ENCODE results near the gene LRRC32. TPM values are rescaled to one million over a fixed set of nuclear protein-coding genes. Genes with fewer than 3 reads are reported as not detected.

The LRRC32 gene
- total RNA-seq, 1 experiment from 2014 or later, result 0.46 TPM

GRCh38 chr11:76664578-76665061 is 5.9 kb downstream of the LRRC32 start:
- Histone ChIP-seq H3K79me2 (ENCODE audit: insufficient read depth, low read length) (no peaks in the 10 kb centered on the region), H3K4me2 (ENCODE audit: insufficient read depth, insufficient read length, low read length) (no peak overlapping the region), H3K4ac (ENCODE audit: low read depth, low read length) (no peak overlapping the region), H3K4me1 (ENCODE audit: insufficient read depth, low read length) (no peaks in the 10 kb centered on the region; the same call in 1 of the 2 replicates), H4K91ac (ENCODE audit: insufficient read length, low read depth, low read length) (no peak overlapping the region), H3K23me2 (ENCODE audit: insufficient read length, low read depth, low read length, poor library complexity, severe bottlenecking) (no peaks in the 10 kb centered on the region), H3K27me3 (ENCODE audit: insufficient read depth, low read length) (0 out of 2 replicates have a peak, but pooled peaks cover under 1% of the 10 kb centered on the region), H3K27ac (ENCODE audit: insufficient read length, low read depth, low read length) (no peak overlapping the region), H4K5ac (ENCODE audit: insufficient read length, low read depth, low read length) (no peak overlapping the region), H3K23ac (ENCODE audit: insufficient read length, low read depth, low read length) (no peak overlapping the region), H4K20me1 (ENCODE audit: control insufficient read depth, insufficient read depth, insufficient read length) (no peaks in the 10 kb centered on the region), H2BK20ac (ENCODE audit: low read depth, low read length, poor library complexity, severe bottlenecking) (no peak overlapping the region), H3T11ph (ENCODE audit: low read length) (no peak overlapping the region), H3K9ac (ENCODE audit: extremely low read depth, insufficient read length, low read length) (no peak overlapping the region), H2BK5ac (ENCODE audit: insufficient read length, low read length) (no peak overlapping the region), H3K9me3 (ENCODE audit: control insufficient read depth, low read depth, low read length) (no peaks in the 10 kb centered on the region), H2BK12ac (ENCODE audit: insufficient read length, low read depth, low read length) (no peak overlapping the region), H2BK15ac (ENCODE audit: low read depth, low read length) (no peak overlapping the region), H4K8ac (replicated peaks; ENCODE audit: insufficient read length, low read depth, low read length) (no peak overlapping the region), H2AFZ (ENCODE audit: low read length) (no peak overlapping the region), H3K14ac (ENCODE audit: insufficient read depth, low read length) (no peak overlapping the region), H3K79me1 (ENCODE audit: insufficient read depth, low read depth, low read length, poor library complexity, severe bottlenecking) (no peaks in the 10 kb centered on the region), H3K18ac (ENCODE audit: insufficient read length, low read depth, low read length) (no peak overlapping the region), H3K56ac (ENCODE audit: insufficient read length, low read depth, low read length) (no peak overlapping the region), H2BK120ac (ENCODE audit: low read depth, low read length, poor library complexity, severe bottlenecking) (no peak overlapping the region), H2AK5ac (ENCODE audit: insufficient read length, low read length) (no peak overlapping the region)
- Mint-ChIP-seq H3K27me3 (ENCODE audit: low read depth) (peaks cover 22% of the 10 kb centered on the region), H3K4me1 (peaks cover 12 to 36% of the 10 kb centered on the region in 2 experiments), H3K9me3 (no peaks in the 10 kb centered on the region), H3K36me3 (ENCODE audit: insufficient read depth in 1 of 3, low read depth in 3 of 3) (no peaks in the 10 kb centered on the region; a peak in 1 of 7 replicates), H3K27ac (peak overlapping the region in 1 of 3 experiments; percentile 39; a peak in 1 of 7 replicates), H3K4me3 (no peak overlapping the region)
- TF ChIP-seq, protein P1, sequence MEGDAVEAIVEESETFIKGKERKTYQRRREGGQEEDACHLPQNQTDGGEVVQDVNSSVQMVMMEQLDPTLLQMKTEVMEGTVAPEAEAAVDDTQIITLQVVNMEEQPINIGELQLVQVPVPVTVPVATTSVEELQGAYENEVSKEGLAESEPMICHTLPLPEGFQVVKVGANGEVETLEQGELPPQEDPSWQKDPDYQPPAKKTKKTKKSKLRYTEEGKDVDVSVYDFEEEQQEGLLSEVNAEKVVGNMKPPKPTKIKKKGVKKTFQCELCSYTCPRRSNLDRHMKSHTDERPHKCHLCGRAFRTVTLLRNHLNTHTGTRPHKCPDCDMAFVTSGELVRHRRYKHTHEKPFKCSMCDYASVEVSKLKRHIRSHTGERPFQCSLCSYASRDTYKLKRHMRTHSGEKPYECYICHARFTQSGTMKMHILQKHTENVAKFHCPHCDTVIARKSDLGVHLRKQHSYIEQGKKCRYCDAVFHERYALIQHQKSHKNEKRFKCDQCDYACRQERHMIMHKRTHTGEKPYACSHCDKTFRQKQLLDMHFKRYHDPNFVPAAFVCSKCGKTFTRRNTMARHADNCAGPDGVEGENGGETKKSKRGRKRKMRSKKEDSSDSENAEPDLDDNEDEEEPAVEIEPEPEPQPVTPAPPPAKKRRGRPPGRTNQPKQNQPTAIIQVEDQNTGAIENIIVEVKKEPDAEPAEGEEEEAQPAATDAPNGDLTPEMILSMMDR (conservative IDR thresholded peaks at IDR 0.05), result no peak
- peak; percentile 25 for DNase-seq
- WGBS (ENCODE audit: extremely low coverage, insufficient read length, low lambda C conversion rate), result no CpG with 5 or more reads among the region's 11 CpGs

Measured in H9 (cell line).